ENCODE data around the gene REPIN1. TPM values are rescaled to one million over a fixed set of nuclear protein-coding genes. Genes with fewer than 3 reads are reported as not detected.

The REPIN1 gene
- total RNA-seq, 1 experiment from 2014 or later: 174 TPM

DNA sequence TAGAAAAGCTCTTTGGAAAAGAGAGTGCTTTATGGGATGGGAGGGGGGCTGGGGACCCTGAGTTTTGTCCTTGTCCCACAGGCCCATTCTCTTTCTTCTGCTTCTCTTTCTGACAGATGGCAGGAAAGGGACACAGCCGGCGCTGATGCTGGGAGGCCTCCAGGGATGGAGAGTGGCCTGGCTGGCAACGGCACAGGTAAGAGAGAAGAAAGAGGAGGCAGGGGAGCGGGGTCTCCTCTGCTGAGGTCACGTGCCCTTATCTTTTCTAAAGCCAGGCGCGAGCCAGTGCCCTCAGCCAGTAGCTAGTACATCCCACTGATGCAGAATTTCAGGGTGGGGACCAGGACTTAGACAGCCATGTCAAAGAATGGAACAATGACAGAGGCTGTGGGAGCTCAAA lies 19.7 kb downstream of the REPIN1 start:
- no peak overlapping the region for H3K27ac ChIP-seq
- DNase-seq: no peak
- H2AFZ ChIP-seq: no peak overlapping the region
- intact Hi-C loops (cut with micrococcal nuclease; ENCODE audit: unreplicated experiment): no loop called here
- H4K20me1 ChIP-seq (ENCODE audit: insufficient read depth): no peaks in the 10 kb centered on the region
- no TSS peak for BruUV-seq (replicated peaks)
- no peaks in the 10 kb centered on the region for H3K4me1 ChIP-seq (replicated peaks; ENCODE audit: insufficient read depth)
- H3K27me3 ChIP-seq (ENCODE audit: insufficient read depth, low read depth): no peaks in the 10 kb centered on the region
- CTCF ChIA-PET: interaction anchor here (0.6 kb wide), 1 partner anchor 22 kb away, joined by 3 read pairs; no protein-coding TSS in a partner anchor
- H3K4me3 ChIP-seq: no peak overlapping the region
- POLR2A ChIA-PET (ENCODE audit: unreplicated experiment): interaction anchor here (0.7 kb wide), 1 partner anchor 30 kb away, joined by 4 read pairs; no protein-coding TSS in a partner anchor
- peaks cover 8% of the 10 kb centered on the region; the same call in 1 of the 2 replicates for H3F3A ChIP-seq (ENCODE audit: insufficient read depth, low read depth)
- H3K9me3 ChIP-seq (ENCODE audit: insufficient read depth, low read depth): no peaks in the 10 kb centered on the region
- no peak overlapping the region for H3K4me2 ChIP-seq
- H3K79me2 ChIP-seq (ENCODE audit: low read depth): no peaks in the 10 kb centered on the region
- H3K36me3 ChIP-seq (ENCODE audit: low read depth): no peaks in the 10 kb centered on the region
- no peak for TF ChIP-seq EZH2 (IDR thresholded peaks at IDR 0.05; ENCODE audit: low read depth)
- TF ChIP-seq, protein P1, sequence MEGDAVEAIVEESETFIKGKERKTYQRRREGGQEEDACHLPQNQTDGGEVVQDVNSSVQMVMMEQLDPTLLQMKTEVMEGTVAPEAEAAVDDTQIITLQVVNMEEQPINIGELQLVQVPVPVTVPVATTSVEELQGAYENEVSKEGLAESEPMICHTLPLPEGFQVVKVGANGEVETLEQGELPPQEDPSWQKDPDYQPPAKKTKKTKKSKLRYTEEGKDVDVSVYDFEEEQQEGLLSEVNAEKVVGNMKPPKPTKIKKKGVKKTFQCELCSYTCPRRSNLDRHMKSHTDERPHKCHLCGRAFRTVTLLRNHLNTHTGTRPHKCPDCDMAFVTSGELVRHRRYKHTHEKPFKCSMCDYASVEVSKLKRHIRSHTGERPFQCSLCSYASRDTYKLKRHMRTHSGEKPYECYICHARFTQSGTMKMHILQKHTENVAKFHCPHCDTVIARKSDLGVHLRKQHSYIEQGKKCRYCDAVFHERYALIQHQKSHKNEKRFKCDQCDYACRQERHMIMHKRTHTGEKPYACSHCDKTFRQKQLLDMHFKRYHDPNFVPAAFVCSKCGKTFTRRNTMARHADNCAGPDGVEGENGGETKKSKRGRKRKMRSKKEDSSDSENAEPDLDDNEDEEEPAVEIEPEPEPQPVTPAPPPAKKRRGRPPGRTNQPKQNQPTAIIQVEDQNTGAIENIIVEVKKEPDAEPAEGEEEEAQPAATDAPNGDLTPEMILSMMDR (conservative IDR thresholded peaks at IDR 0.05): no peak
- H3K9me2 ChIP-seq (ENCODE audit: insufficient read depth): no peaks in the 10 kb centered on the region

DNA sequence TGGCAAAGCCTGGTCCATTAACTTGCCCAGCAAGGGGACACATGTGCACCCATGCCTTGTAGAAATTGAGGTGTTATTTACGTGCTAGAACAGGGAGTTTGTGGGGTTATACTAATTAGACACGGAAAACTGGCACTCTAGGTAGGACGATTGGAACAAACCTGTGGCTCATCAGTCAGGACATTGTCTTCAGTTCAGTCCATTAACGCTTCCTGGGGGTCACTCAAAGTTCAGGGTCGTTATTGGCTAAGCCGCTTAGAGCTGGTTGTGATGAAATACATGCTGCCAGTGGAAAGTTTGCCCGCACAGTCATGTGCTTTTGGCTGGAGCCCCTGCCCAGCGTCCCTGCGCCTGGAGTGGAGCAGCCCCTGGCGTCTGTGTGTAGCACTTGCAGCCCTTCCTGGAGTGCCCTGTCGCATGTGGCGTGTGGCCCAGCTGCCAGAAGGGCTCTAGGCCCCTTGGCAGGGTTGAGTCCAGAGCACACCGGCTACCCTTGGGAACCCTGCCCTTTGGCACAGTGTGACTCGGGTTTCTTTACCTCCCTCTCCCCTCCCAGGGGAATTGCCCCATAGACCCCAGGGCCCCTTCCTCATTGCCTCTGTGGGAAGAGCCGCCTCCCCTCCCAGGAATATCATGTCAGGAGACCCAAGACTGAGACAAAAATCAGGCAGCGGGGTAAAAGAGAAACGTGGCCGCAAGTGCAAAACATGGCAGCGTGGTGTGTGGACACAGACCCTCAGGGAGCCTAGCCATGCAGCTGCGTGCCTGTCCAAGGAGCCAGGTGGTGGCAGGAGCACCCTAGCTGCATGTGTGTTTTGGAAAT lies 20.3 kb downstream of the REPIN1 start:
- Histone ChIP-seq H3K27ac (no peak overlapping the region), H3K4me1 (replicated peaks; ENCODE audit: insufficient read depth) (no peaks in the 10 kb centered on the region), H3K79me2 (ENCODE audit: low read depth) (no peaks in the 10 kb centered on the region), H3K36me3 (ENCODE audit: low read depth) (no peaks in the 10 kb centered on the region), H3K9me2 (ENCODE audit: insufficient read depth) (no peaks in the 10 kb centered on the region), H3K4me3 (no peak overlapping the region), H4K20me1 (ENCODE audit: insufficient read depth) (no peaks in the 10 kb centered on the region), H3K27me3 (ENCODE audit: insufficient read depth, low read depth) (no peaks in the 10 kb centered on the region), H3K4me2 (no peak overlapping the region), H3F3A (ENCODE audit: insufficient read depth, low read depth) (peaks cover 8% of the 10 kb centered on the region; the same call in 1 of the 2 replicates), H2AFZ (no peak overlapping the region), H3K9me3 (ENCODE audit: insufficient read depth, low read depth) (no peaks in the 10 kb centered on the region)
- POLR2A ChIA-PET (ENCODE audit: unreplicated experiment): no interaction called here
- DNase-seq: no peak
- TF ChIP-seq, protein P1 (conservative IDR thresholded peaks at IDR 0.05): no peak
- TF ChIP-seq EZH2 (IDR thresholded peaks at IDR 0.05; ENCODE audit: low read depth): no peak
- BruUV-seq (replicated peaks): no TSS peak
- intact Hi-C loops (cut with micrococcal nuclease; ENCODE audit: unreplicated experiment): no loop called here
- CTCF ChIA-PET: interaction anchor here (0.6 kb wide), 1 partner anchor 22 kb away, joined by 3 read pairs; no protein-coding TSS in a partner anchor

DNA sequence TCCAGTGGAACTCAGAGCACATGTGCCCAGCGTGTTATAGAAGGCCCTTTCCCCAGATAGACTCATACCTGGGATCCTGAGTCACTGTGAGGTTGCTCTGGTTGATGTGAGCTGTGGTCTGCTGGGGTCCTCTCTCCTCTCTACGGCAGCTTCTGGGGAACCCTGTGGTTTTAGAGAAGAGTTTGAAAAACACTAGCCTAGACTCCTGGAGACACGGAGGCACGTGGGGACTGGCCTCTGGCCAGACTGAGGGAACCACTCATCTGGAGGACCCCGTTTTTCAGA lies 20.9 kb downstream of the REPIN1 start:
- POLR2A ChIA-PET (ENCODE audit: unreplicated experiment): no interaction called here
- Histone ChIP-seq H3K79me2 (ENCODE audit: low read depth) (no peaks in the 10 kb centered on the region), H3K27ac (no peak overlapping the region), H3K9me2 (ENCODE audit: insufficient read depth) (no peaks in the 10 kb centered on the region), H3K4me1 (replicated peaks; ENCODE audit: insufficient read depth) (no peaks in the 10 kb centered on the region), H3K4me2 (no peak overlapping the region), H2AFZ (no peak overlapping the region), H3K4me3 (no peak overlapping the region), H3K36me3 (ENCODE audit: low read depth) (no peaks in the 10 kb centered on the region), H3F3A (ENCODE audit: insufficient read depth, low read depth) (peaks cover 8% of the 10 kb centered on the region; the same call in 1 of the 2 replicates), H3K27me3 (ENCODE audit: insufficient read depth, low read depth) (no peaks in the 10 kb centered on the region), H3K9me3 (ENCODE audit: insufficient read depth, low read depth) (no peaks in the 10 kb centered on the region), H4K20me1 (ENCODE audit: insufficient read depth) (no peaks in the 10 kb centered on the region)
- TF ChIP-seq, protein P1 (conservative IDR thresholded peaks at IDR 0.05): no peak
- TF ChIP-seq EZH2 (IDR thresholded peaks at IDR 0.05; ENCODE audit: low read depth): no peak
- intact Hi-C loops (cut with micrococcal nuclease; ENCODE audit: unreplicated experiment): no loop called here
- no peak for DNase-seq
- no TSS peak for BruUV-seq (replicated peaks)
- CTCF ChIA-PET: no interaction called here

All from PC-9 (cell line).